ENCODE results near the gene ABI1. TPM values are rescaled to one million over a fixed set of nuclear protein-coding genes. Genes with fewer than 3 reads are reported as not detected.

ABI1 gene
- total RNA-seq, 1 experiment from 2014 or later = 36.9 TPM

GRCh38 chr10:26890956-26891355 is 30.2 kb upstream of the ABI1 start:
- no peak overlapping the region for H2BK5ac ChIP-seq (ENCODE audit: insufficient read length, low read length)
- H2AFZ ChIP-seq (ENCODE audit: low read length) = no peak overlapping the region
- no peak overlapping the region for H3K4ac ChIP-seq (ENCODE audit: low read depth, low read length)
- TF ChIP-seq CTCF (conservative IDR thresholded peaks at IDR 0.05) = peak; percentile 83
- H3K27ac ChIP-seq (ENCODE audit: insufficient read length, low read depth, low read length) = no peak overlapping the region
- no peak overlapping the region for H2AK5ac ChIP-seq (ENCODE audit: insufficient read length, low read length)
- Mint-ChIP-seq H3K27ac (no peak overlapping the region; a peak in 1 of 7 replicates), H3K4me1 (peaks cover 10 to 27% of the 10 kb centered on the region in 2 experiments), H3K9me3 (peaks cover 8 to 16% of the 10 kb centered on the region in 2 experiments), H3K27me3 (ENCODE audit: low read depth) (peaks cover 3% of the 10 kb centered on the region; the same call in 1 of the 2 replicates), H3K4me3 (no peak overlapping the region), H3K36me3 (ENCODE audit: insufficient read depth in 1 of 3, low read depth in 3 of 3) (peaks cover 4 to 8% (median 7%) of the 10 kb centered on the region in 3 experiments)
- H3K18ac ChIP-seq (ENCODE audit: insufficient read length, low read depth, low read length) = no peak overlapping the region
- no peak overlapping the region for H2BK120ac ChIP-seq (ENCODE audit: low read depth, low read length, poor library complexity, severe bottlenecking)
- H4K8ac ChIP-seq (replicated peaks; ENCODE audit: insufficient read length, low read depth, low read length) = no peak overlapping the region
- no peak overlapping the region for H3K4me2 ChIP-seq (ENCODE audit: insufficient read depth, insufficient read length, low read length)
- H3K79me2 ChIP-seq (ENCODE audit: insufficient read depth, low read length) = no peaks in the 10 kb centered on the region
- no peak overlapping the region for H2BK15ac ChIP-seq (ENCODE audit: low read depth, low read length)
- no peaks in the 10 kb centered on the region for H3K27me3 ChIP-seq (ENCODE audit: insufficient read depth, low read length)
- no peaks in the 10 kb centered on the region for H4K20me1 ChIP-seq (ENCODE audit: control insufficient read depth, insufficient read depth, insufficient read length)
- H3K9me3 ChIP-seq (ENCODE audit: control insufficient read depth, low read depth, low read length) = no peaks in the 10 kb centered on the region
- H3K56ac ChIP-seq (ENCODE audit: insufficient read length, low read depth, low read length) = no peak overlapping the region
- H3K14ac ChIP-seq (ENCODE audit: insufficient read depth, low read length) = no peak overlapping the region
- DNase-seq = peak; percentile 72
- H2BK20ac ChIP-seq (ENCODE audit: low read depth, low read length, poor library complexity, severe bottlenecking) = no peak overlapping the region
- H2BK12ac ChIP-seq (ENCODE audit: insufficient read length, low read depth, low read length) = no peak overlapping the region
- no peak overlapping the region for H4K91ac ChIP-seq (ENCODE audit: insufficient read length, low read depth, low read length)
- WGBS (ENCODE audit: extremely low coverage, insufficient read length, low lambda C conversion rate) = no CpG with 5 or more reads among the region's 5 CpGs
- no peak overlapping the region for H3K9ac ChIP-seq (ENCODE audit: extremely low read depth, insufficient read length, low read length)
- no peak overlapping the region for H3K23ac ChIP-seq (ENCODE audit: insufficient read length, low read depth, low read length)
- H3T11ph ChIP-seq (ENCODE audit: low read length) = no peak overlapping the region
- no peaks in the 10 kb centered on the region for H3K4me1 ChIP-seq (ENCODE audit: insufficient read depth, low read length)
- H4K5ac ChIP-seq (ENCODE audit: insufficient read length, low read depth, low read length) = no peak overlapping the region
- no peaks in the 10 kb centered on the region for H3K79me1 ChIP-seq (ENCODE audit: insufficient read depth, low read depth, low read length, poor library complexity, severe bottlenecking)
- no peaks in the 10 kb centered on the region for H3K23me2 ChIP-seq (ENCODE audit: insufficient read length, low read depth, low read length, poor library complexity, severe bottlenecking)

Data from H9 (cell line).